GM12873 (cell line): ENCODE results near the gene ANKS1B.

ENCODE experiments used
- CTCF ChIP-seq: IDR thresholded peaks from 2 replicates; pipeline ENCODE4 v1.5.1; 2012; ENCODE audit warnings: low read depth, mild to moderate bottlenecking, moderate library complexity, low read length, control low read depth; ENCODE audit not compliant: insufficient read depth; ENCODE audit errors: missing control alignments

The ANKS1B gene

GRCh38 chr12:99170037-99170436 lies 814.7 kb downstream of the ANKS1B start:
- no peak for TF ChIP-seq CTCF

DNA sequence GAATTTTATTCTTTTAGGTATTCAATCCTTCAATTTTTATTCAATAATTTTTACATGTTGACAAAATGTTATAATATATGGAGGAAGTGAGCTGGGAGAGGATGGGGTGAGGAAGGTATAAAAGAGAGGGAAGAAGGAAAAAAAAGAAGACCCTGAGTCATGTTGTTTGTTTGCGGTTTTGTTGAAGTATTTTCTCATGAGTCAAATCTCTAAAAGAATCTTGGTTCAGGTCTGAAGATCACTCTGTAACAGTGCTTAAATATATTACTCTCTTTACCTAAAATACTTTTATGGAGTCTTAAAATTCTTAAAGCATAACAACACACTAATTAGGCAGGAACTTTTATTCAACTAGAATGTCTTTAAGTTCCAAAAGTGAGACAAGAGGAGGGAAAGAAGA lies 826.8 kb downstream of the ANKS1B start:
- TF ChIP-seq CTCF = no peak

DNA sequence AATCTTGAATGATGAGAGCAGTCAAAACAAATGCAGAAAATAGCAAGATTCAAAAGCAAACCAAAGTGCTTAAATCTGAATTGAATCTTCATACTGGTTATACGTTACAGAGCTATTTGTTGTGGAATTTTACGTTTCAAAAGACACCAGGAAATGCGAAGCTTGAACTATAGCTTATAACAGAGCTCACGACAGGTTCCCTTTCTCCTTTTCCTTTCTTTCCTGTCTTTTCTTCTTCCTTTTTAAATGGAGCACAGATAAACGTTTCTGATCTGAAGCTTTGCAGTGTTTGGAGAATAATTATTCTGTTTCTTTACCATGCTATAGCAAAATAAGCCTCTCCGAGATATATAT lies 829.8 kb downstream of the ANKS1B start:
- TF ChIP-seq CTCF = no peak

- TF ChIP-seq CTCF = no peak
Observed at GRCh38 chr12:99154216-99154982, 830.3 kb downstream of the ANKS1B start.

DNA sequence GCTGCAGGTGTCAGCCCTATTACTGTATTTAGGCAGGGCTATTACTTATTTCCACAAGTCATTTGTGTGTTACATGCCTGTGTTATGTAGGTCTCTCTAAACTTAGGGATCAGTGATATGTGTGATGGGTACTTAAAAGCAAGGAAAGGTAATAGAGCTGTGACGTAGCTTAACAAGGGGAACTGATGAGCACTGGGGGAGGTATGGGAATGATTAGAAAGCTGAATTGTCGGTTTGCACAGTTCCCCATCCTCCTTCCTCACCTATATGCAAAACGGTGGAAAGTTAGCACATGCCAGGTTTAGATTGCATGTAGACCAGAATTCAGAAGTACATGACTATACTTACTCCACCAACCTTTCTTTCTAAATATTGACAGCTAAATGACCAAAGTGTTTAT lies 831.4 kb downstream of the ANKS1B start:
- TF ChIP-seq CTCF = no peak

- no peak for TF ChIP-seq CTCF
Observed at GRCh38 chr12:99152337-99152736, 832.4 kb downstream of the ANKS1B start.

GRCh38 chr12:99151744-99152143 lies 833.0 kb downstream of the ANKS1B start:
- no peak for TF ChIP-seq CTCF
